Body of pancreas (tissue), 4 donors: Measurements from ENCODE around the gene SMIM3. TPM values are rescaled to one million over a fixed set of nuclear protein-coding genes. Genes with fewer than 3 reads are reported as not detected.

ENCODE experiments used
- ATAC-seq: fragments of 150-250 bp; one replicate; pipeline ENCODE4 v1.9.1; 2016
- DNase-seq, 4 donors: peaks; one replicate each; pipeline ENCODE4 v3.0.0-alpha.2; 2019
- H3K27ac ChIP-seq, 4 donors: fragments of 200-600 bp; sonication (generic); 1 replicate in 3 of 4; 2 replicates in 1 of 4; pipeline versions ENCODE4 v1.5.1 to v1.6.1; 2016 to 2019; ENCODE audit warnings: mild to moderate bottlenecking in 1 of 4, mixed read lengths in 1 of 4, moderate library complexity in 1 of 4
- H3K27me3 ChIP-seq, 2 donors: fragments of 200-600 bp; sonication (generic); one replicate each; pipeline ENCODE4 v1.6.0; 2016; ENCODE audit warnings: mild to moderate bottlenecking in 1 of 2
- H3K36me3 ChIP-seq, 2 donors: fragments of 200-600 bp; sonication (generic); replicated peaks in 1 of 2; 2 replicates each; pipeline ENCODE4 v1.5.1; 2016; ENCODE audit warnings: low read depth in 2 of 2; ENCODE audit not compliant: insufficient read depth in 1 of 2
- H3K4me1 ChIP-seq: fragments of 200-600 bp; sonication (generic); one replicate; pipeline ENCODE4 v1.6.0; 2016
- H3K4me3 ChIP-seq, 2 donors: fragments of 200-600 bp; sonication (generic); 1 replicate in 1 of 2; 2 replicates in 1 of 2; pipeline ENCODE4 v1.5.1; 2016 to 2019
- H3K9me3 ChIP-seq, 3 donors: fragments of 200-600 bp; sonication (generic); 1 replicate in 2 of 3; 2 replicates in 1 of 3; pipeline ENCODE4 v1.5.1; 2016
- POLR2A ChIP-seq, 3 donors: fragments of 450-650 bp; IDR thresholded peaks; one replicate each; pipeline ENCODE4 v1.6.1; 2016; ENCODE audit warnings: antibody characterized with exemption in 3 of 3, mild to moderate bottlenecking in 2 of 3
- WGBS, 2 donors: methylation state at CpG; one replicate each; pipeline ENCODE4 v1.1.5; 2017; 5-methylcytosine and 5-hydroxymethylcytosine counted together
- intact Hi-C: fragments of 100-400 bp; cut with DNase I; formaldehyde crosslinking; loops from one replicate; pipeline ENCODE4 v1.15.1; 2023
- total RNA-seq, 2 donors: library from RNA; depleted of rRNA; stranded (reverse); fragments of >200 nt; gene quantifications; one replicate each; pipeline ENCODE4 v1.1.0, GENCODE V29; 2016
- TF ChIP-seq, protein P1 (sequence below), 7 experiments: fragments of 450-650 bp in 4 of 7; fragments of 200-600 bp in 3 of 7; sonication (generic) in 3 of 7; IDR thresholded peaks; one replicate each; pipeline ENCODE4 v1.5.1; 2016 to 2019; ENCODE audit warnings: antibody characterized with exemption in 7 of 7

The SMIM3 gene
- total RNA-seq, 2 donors from 2014 or later, result 40.2 to 51.6 TPM

DNA sequence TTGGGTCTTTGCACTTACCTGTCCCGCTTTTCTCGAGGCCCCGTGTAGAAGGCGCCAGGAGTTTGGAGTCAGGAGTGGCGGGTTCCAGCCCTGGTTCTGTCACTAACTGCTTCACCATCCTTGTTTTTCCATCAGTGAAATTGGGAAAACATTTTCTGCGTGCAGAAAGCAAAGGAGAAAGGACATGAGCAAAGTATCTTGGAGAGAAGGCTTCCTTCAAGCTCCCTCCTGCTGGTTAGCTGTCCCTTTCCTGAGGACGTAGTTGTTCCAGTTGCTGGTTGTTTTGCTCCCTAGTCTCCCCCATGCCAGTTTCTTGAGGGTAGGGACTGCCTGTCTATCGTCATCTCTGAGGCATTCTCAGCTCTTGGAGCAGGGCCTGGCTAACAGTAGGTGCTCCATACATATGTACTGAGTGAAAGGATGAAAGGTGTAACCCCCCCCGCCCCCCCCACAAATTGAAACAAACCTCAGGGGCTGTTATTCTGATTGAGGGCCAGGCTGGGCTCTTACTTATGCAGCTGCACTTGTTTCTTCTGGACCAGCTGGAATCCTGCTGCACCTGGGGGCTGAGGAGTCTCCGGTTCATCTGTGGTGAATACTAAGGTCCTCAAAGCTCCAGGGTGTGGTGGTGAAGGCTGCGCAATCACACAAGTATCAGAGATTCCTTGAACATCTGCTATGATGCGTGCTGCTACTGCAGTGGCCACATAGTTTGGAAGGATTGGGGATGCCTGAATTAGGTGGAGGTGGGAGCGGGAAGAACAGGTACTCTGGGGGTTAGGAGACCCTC lies 1.0 kb downstream of the SMIM3 start:
- WGBS, 2 donors, result 20 to 28% methylated on average over 13 of the region's 13 CpGs
- TF ChIP-seq, protein P1, sequence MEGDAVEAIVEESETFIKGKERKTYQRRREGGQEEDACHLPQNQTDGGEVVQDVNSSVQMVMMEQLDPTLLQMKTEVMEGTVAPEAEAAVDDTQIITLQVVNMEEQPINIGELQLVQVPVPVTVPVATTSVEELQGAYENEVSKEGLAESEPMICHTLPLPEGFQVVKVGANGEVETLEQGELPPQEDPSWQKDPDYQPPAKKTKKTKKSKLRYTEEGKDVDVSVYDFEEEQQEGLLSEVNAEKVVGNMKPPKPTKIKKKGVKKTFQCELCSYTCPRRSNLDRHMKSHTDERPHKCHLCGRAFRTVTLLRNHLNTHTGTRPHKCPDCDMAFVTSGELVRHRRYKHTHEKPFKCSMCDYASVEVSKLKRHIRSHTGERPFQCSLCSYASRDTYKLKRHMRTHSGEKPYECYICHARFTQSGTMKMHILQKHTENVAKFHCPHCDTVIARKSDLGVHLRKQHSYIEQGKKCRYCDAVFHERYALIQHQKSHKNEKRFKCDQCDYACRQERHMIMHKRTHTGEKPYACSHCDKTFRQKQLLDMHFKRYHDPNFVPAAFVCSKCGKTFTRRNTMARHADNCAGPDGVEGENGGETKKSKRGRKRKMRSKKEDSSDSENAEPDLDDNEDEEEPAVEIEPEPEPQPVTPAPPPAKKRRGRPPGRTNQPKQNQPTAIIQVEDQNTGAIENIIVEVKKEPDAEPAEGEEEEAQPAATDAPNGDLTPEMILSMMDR (IDR thresholded peaks at IDR 0.05), result peak in 1 of 7 experiments; percentile 0
- TF ChIP-seq POLR2A (IDR thresholded peaks at IDR 0.05), result no peak
- intact Hi-C loops, result no loop called here
- Histone ChIP-seq H3K27ac (peak overlapping the region; percentile 72 to 89 (median 83)), H3K27me3 (no peaks in the 10 kb centered on the region), H3K4me3 (peak overlapping the region; percentile 50 to 74), H3K4me1 (peaks cover 60% of the 10 kb centered on the region), H3K9me3 (no peaks in the 10 kb centered on the region), H3K36me3 (no peaks in the 10 kb centered on the region)
- no peak for ATAC-seq
- no peak for DNase-seq

DNA sequence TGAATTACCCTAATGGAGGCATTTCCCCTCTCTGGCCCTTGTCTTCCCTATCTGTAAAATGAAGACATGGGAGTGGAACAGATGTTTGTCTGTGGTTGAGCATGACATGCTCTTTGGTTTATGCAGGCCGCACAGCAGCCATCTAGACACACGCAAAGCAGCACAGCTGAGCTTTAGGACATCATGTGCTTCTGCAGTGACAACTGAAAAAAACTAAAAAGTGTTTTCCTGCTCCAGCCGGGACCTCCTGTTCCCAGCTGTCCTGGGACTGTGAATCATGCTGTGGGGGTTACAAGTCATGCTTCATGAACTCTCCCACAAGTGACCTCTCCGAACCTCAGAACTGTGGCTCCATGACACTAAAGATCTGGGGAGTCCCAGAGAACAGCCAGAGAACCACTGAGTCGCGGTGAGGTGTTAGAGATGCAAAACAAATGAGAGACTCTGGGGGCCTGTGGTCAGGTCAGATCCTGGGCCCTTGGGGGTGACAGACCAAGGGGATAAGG lies 1.7 kb downstream of the SMIM3 start:
- Histone ChIP-seq H3K27ac (peak overlapping the region; percentile 72 to 89 (median 83)), H3K36me3 (no peaks in the 10 kb centered on the region), H3K27me3 (no peaks in the 10 kb centered on the region), H3K4me3 (no peak overlapping the region), H3K9me3 (no peaks in the 10 kb centered on the region), H3K4me1 (peaks cover 60% of the 10 kb centered on the region)
- DNase-seq (peak in 3 of 4 donors; percentile 37 to 73 (median 57)), ATAC-seq (no peak)
- TF ChIP-seq POLR2A (IDR thresholded peaks at IDR 0.05), result peak in 2 of 3 donors; percentile 42 to 53
- TF ChIP-seq, protein P1 (IDR thresholded peaks at IDR 0.05), result no peak
- intact Hi-C loops, result no loop called here
- WGBS, 2 donors, result 47 to 62% methylated on average over 6 of the region's 6 CpGs

DNA sequence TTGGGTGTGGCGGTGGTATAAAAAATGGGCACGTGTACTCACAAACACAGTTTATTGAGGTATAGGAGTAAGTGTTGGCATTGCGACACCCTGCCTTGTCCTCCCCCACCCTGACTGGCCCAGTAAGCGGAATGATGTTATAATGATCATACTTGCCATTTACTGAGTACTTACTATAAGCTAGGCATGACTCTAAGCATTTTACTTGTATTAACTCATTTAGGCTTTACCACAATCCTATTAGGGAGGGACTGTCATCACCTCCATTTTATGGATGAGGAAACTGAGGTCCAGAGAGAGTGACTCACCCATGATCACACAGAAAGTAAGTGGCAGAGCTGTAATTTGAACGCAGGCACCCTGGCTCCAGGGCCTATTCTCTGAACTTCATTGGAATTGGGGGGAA lies 2.3 kb downstream of the SMIM3 start:
- WGBS, 2 donors, result 76 to 78% methylated on average over 5 of the region's 5 CpGs
- H3K27ac ChIP-seq, result peak overlapping the region; percentile 59 to 89 (median 74)
- intact Hi-C loops, result no loop called here
- DNase-seq, result no peak
- H3K4me3 ChIP-seq, result no peak overlapping the region
- TF ChIP-seq, protein P1 (IDR thresholded peaks at IDR 0.05), result no peak
- TF ChIP-seq POLR2A (IDR thresholded peaks at IDR 0.05), result no peak
- no peak for ATAC-seq
- peaks cover 60% of the 10 kb centered on the region for H3K4me1 ChIP-seq
- H3K36me3 ChIP-seq, result no peaks in the 10 kb centered on the region
- H3K27me3 ChIP-seq, result no peaks in the 10 kb centered on the region
- no peaks in the 10 kb centered on the region for H3K9me3 ChIP-seq

DNA sequence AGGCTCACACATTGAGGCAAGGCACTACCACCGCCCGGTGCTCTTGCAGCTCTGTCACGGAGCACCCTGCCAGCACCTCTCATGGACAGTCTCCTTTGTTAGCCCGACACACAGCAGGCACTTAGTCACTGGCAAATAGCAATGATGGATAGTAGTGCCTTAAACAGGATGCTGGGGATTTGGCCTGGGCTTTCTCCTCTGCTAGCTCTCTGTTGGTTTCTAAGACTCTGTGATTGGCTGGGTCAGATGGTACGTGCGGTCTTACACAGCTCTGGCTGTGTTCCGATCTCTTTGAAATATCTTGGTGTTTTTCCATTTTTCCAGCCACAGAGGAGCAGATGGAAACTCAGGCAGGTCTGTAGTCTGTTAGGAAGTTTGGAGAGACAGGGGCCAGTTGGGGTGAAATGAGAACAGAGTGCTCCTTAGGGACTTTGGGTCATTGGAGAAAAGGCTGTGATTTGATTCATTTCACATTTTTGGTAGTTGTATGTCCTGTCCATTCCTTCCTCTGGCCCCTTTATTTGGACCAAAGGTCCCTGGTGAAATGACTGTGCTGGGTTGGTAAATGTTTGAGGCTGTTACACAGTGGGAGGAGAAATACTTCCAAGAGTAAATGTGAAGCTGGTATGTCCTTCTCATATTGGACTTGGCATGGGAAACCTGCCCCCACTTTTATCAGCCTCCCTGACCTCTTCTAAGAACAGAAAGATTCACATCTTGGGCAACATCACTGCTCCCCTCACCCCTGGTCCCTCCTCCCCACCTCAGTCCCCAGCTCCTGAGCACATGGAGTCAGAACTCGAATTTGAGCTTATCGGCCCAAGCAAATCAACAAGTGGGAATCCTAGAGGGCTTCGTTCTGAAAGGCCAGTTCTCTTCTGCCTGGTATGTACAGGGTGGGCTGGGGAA lies 3.4 kb downstream of the SMIM3 start:
- Histone ChIP-seq H3K4me1 (peaks cover 62% of the 10 kb centered on the region), H3K4me3 (no peak overlapping the region), H3K27me3 (no peaks in the 10 kb centered on the region), H3K9me3 (no peaks in the 10 kb centered on the region), H3K27ac (peak overlapping the region; percentile 59 to 89 (median 74)), H3K36me3 (no peaks in the 10 kb centered on the region)
- peak in 2 of 3 donors; percentile 4 to 23 for TF ChIP-seq POLR2A (IDR thresholded peaks at IDR 0.05)
- TF ChIP-seq, protein P1 (IDR thresholded peaks at IDR 0.05), result no peak
- 51 to 56% methylated on average over 10 of the region's 10 CpGs for WGBS, 2 donors
- intact Hi-C loops, result no loop called here
- ATAC-seq, result peak; percentile 12
- peak in 3 of 4 donors; percentile 47 to 69 (median 61) for DNase-seq
